COR-L47 (cell line): ENCODE results near the gene PXMP4.

ENCODE experiments used
- DNase-seq: peaks from one replicate; lab custom pipeline; 2025; lab: John Stamatoyannopoulos, UW

The PXMP4 gene

DNA sequence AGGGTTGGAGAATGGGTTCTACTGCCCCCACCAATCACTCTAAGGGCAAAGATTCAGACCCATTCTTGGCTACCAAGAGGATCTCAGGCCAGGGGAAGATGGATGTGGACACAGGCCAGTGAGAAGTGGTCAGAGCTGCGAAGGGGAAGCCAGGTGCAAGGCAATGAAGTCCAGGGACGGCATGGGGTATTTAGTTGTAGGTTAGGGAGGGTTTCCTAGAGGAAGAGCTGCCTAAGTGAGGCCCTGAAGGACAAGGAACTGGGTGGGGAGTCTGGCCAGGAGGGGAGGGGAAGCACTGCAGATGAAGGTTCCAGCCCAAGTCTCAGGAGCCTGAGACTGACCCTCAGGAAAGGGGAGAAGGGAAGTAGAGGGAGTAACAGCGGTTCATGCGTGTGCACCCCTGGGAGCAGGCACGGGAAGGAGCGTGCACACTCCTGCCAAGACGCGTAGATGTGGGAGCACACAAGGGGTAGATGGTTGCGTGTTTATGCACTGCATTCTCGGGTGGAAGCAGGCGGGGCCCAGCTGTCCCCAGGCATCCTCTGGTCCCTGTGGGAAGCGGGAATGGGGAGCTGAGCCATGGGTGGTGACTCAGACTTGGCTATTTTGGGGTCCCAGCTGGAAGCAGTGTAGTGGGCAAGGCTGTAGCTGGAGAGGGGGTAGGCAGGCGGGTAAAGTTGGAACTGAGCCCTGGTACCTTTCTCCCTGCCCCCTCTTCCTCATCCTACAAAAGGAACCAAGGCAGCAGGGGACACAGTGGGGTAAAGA is 50.1 kb downstream of the PXMP4 start:
- no peak for DNase-seq

GRCh38 chr20:33669224-33669623 is 50.9 kb downstream of the PXMP4 start:
- no peak for DNase-seq

DNA sequence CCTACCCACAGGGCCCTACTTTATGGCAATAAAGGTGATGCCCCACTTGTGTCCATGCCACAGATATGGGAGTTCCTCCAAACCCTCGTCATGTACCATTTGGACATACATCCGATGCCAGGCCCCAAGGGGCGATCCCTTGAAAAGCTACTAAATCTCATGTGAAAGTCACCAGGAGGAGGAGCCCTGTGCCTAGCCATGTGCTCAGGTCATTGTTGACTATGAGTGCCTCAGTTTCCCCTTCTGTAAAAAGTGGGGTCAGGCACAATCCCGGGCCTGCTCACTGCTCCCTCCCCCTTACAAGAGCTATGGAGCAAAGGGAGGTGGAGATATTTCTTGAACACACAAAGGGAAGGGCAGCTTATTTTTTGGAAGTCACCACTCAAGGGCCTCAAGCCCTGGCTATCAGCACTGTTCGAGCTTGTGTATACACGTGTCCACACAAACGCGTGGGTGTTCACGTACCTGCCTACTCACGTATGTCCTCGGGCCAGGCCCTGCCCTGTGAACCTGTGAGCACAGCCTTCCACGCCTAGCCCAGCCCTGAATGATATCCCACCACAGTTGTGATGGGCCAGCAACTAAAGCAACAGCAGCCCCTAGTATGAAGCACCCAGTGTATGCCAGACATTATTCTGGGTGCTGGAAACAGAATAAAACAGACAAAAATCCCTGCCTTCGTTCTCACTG is 51.5 kb downstream of the PXMP4 start:
- DNase-seq = no peak

DNA sequence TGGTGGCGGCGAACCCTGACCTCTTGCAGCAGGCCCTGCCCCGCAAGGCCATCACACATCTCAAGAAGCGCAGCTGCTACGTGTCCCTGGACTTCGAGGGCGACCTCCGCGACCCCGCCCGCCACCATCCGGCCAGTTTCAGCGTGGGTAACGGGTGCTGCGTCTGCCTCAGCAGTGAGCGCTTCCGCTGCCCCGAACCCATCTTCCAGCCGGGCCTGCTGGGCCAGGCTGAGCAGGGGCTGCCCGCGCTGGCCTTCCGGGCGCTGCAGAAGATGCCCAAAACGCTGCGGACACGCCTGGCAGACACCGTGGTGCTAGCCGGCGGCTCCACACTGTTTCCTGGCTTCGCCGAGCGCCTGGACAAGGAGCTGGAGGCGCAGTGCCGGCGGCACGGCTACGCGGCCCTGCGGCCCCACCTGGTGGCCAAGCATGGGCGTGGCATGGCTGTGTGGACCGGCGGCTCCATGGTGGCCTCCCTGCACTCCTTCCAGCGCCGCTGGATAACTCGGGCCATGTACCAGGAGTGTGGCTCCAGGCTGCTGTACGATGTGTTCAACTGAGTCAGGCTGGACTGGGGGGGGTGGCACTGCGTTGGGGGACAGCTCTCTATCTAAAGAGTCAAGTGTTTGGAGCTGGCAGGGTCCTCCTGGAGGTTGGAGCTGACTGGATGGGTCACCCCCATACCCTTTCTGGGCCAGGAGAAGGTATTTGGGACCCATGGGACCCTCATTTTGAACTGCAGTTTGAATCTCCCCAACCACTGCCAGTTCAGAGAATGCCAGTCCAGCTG is 52.2 kb downstream of the PXMP4 start:
- peak; percentile 55 for DNase-seq

GRCh38 chr20:33667245-33667675 is 52.9 kb downstream of the PXMP4 start:
- no peak for DNase-seq

DNA sequence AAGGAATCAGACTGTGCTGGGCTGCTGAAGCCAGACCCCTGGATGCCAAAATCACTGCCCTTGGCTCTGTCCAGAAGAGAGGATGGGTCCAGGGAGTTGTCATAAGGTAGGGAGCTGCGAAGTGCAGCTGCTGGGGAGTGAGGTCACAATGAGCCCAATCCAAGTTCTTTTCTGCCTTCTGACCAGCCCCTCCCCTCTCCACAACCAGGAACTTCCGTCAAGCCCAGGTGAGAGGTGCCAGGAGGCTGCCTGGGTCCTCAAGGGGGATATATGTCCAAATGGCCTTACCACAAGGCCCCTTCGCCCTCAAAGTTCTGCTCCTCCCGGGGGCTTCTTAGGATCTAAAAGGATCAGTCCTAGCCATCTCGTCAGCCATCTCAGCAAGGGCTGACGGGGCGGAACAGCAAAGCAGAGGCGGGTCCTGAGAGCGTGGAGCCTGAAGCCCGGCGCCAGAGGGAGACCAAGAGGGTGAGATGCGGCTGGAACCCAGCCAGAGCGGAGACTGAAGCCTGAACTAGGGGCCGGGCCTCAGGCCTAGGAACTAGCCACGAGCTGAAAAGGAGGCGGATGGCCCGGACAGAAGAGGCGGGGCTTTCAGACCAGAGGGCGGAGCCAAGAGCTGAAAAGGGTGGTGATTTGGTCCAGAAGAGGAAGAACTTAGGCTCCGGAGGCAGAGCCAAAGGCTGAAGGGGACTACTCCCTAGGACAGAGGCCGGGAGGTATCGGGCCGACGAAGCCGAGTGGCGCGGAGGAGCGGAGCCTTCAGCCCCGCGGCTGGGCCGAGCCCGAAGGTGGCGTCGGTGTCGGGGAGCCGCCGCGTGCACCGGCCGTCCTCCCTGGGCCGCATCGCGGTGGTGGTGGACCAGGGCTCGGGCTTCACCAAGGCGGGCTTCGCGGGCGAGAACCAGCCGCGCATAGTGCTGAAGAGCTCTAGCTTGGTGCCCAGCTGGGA is 53.5 kb downstream of the PXMP4 start, which contains the start of gene ACTL10:
ACTL10 (plus strand) TSS at position 651 of the 952 bp plus-strand sequence. CDS start 555 bp downstream, outside the sequence.
- peak; percentile 81 for DNase-seq

- no peak for DNase-seq
Measured at GRCh38 chr20:33664762-33665144, 55.4 kb downstream of the PXMP4 start.

DNA sequence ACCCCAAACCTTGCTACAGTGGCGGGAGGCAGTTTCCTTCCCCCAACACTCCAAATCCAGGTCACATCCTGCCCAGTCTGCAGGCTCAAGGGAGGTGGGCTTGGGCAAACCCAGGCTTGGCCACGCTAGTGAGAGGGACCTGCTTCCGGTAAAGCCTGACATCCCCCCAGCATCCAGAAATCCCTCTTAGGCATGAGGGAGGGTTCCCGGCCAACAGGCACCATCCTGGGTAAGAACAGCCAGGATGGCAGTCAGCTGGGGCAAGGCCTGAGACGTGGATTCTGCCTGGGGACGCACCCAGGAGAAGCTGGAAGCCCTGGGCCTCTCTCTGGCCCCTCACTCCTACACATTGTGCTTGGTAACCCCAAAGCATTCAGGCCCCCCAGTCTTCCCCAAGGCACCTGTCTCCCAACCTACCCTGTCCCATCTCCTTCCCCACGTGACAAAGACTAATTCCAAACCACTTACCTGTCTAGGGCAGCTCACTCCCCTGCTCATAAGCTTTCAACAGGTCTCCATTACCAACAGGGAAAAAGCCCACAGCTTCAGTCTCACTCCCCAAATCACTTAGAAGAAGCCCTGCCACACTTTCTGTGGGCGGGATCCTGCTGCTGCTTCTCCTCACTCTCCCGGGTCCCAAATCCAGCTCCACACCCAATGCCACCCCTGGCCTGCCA is 55.9 kb downstream of the PXMP4 start:
- DNase-seq = no peak

- peak; percentile 74 for DNase-seq
Measured at GRCh38 chr20:33663161-33664084, 56.7 kb downstream of the PXMP4 start.

DNA sequence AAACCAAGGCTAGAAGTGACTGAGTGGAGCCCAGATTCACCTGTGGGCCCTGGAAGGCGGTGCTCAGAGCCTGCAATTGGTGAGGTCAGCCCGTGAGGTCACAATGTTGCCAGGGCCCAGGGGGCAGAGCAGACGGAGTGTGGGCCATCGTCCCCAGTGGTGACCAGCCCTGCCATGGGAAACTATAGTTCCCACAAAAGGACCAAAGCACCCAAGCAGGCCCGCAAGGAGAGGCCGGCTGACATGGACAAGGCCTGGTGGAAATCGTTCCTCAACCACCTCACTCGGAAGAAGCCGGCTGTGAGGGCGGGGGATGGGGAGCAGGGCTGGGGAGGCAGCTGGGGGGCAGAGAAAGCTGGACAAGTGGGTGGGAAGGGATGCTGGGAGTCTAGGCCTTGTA is 57.9 kb downstream of the PXMP4 start, which contains the start of gene C20orf144:
C20orf144 (plus strand) TSS at position 156 of the 400 bp plus-strand sequence; CDS start at position 175, 19 bp downstream.
- no peak for DNase-seq

DNA sequence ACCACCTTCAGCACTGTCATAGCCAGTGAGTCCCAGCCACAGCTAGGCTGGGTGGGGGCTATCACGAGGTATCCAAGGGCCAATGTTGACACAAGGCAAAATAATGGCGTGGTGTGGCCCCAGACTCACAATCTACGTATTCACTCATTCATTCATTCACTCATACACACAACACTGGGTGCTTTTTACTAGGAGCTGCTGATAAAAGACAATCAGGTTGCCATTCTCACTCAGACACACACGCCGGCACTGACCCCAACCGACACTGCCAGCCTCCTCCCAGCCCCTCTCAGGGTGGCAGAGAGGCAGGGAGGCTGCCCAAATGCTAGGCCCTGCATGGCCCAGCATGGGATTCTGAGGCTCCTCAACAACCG is 59.4 kb downstream of the PXMP4 start:
- no peak for DNase-seq

- DNase-seq = no peak
Measured at GRCh38 chr20:33660035-33660684, 60.0 kb downstream of the PXMP4 start.

- DNase-seq = no peak
Measured at GRCh38 chr20:33659341-33660034, 60.6 kb downstream of the PXMP4 start.

- DNase-seq = no peak
Measured at GRCh38 chr20:33658929-33659328, 61.2 kb downstream of the PXMP4 start.

GRCh38 chr20:33658510-33658909 is 61.6 kb downstream of the PXMP4 start:
- no peak for DNase-seq

DNA sequence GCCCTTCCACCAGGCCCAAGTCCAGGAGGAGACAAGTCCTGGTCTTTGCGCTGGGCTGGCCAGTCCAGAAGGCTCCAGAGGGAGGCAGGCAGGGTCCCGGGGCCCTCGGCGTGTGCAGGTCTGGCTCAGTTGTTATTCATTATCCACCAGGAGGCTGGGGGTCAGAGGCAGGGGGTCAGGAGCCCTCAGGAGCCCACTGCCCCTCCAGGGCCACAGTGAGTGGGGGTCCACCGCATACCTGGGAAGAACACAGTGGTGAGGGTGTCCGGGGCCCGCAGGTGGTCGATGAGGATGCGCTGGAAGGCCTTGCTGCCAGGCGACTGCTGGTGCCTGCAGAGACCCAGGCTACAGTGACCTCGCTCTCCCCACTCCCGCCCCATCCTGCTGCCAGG is 62.4 kb downstream of the PXMP4 start:
- no peak for DNase-seq

- no peak for DNase-seq
Measured at GRCh38 chr20:33656783-33657703, 63.1 kb downstream of the PXMP4 start.
